HepG2 (cell line): ENCODE results near the gene C2orf92. TPM values are rescaled to one million over a fixed set of nuclear protein-coding genes. Genes with fewer than 3 reads are reported as not detected.

ENCODE experiments used
- ATAC-seq: fragments of 200-7000 bp; cut with Tn5 transposase; 3 replicates; pipeline ENCODE4 v1.9.1; 2020; ENCODE audit warnings: mild to moderate bottlenecking, moderate library complexity
- BruUV-seq: library from RNA; stranded (reverse); fragments of 400-500 nt; replicated peaks from 2 replicates; lab custom pipeline; 2021; lab: Mats Ljungman, UMichigan
- CTCF ChIA-PET: fragments of 300-600 bp; formaldehyde crosslinking; extraction: SDS; loops from one replicate; lab custom pipeline; 2021; ENCODE audit warnings: low total read pairs, inconsistent platforms, low intra/inter-chr PET ratio; lab: Yijun Ruan, JAX
- POLR2A ChIA-PET: fragments of 350-600 bp; sonication (Branson Sonifier 250); formaldehyde crosslinking; loops from one replicate; lab custom pipeline; 2020; ENCODE audit warnings: antibody characterized with exemption, inconsistent platforms; lab: Yijun Ruan, JAX
- DNase-seq: peaks from one replicate; pipeline ENCODE4 v3.0.0-alpha.2; 2015; ENCODE audit warnings: low spot score
- FAIRE-seq: peaks from 3 replicates; lab custom pipeline; 2011; peaks lifted over from hg19 to GRCh38; lab: Jason Lieb, UNC
- H2AFZ ChIP-seq: one replicate; pipeline ENCODE4 v1.6.1; 2011; ENCODE audit warnings: low read length, inconsistent platforms
- H3K27ac ChIP-seq: fragments of 300-600 bp; 3 replicates; pipeline ENCODE4 v1.8.0; 2011; ENCODE audit warnings: mixed run types, mild to moderate bottlenecking, mixed read lengths, low read length, inconsistent platforms; ENCODE audit not compliant: insufficient read depth; ENCODE audit errors: extremely low read length
- H3K27me3 ChIP-seq, 2 experiments: fragments of 200-600 bp in 1 of 2; 2 replicates in 1 of 2; 3 replicates in 1 of 2; pipeline versions ENCODE4 v1.6.0 to v1.8.0; 2011; ENCODE audit warnings: low read length in 2 of 2, mild to moderate bottlenecking in 2 of 2, moderate library complexity in 2 of 2, inconsistent platforms in 1 of 2; ENCODE audit not compliant: insufficient read depth in 2 of 2, control insufficient read depth in 1 of 2
- H3K36me3 ChIP-seq, 2 experiments: fragments of 200-600 bp in 1 of 2; replicated peaks in 1 of 2; 2 replicates in 1 of 2; 3 replicates in 1 of 2; pipeline versions ENCODE4 v1.5.1 to v1.8.0; 2011; ENCODE audit warnings: low read length in 2 of 2, inconsistent platforms in 1 of 2; ENCODE audit not compliant: insufficient read depth in 2 of 2, control insufficient read depth in 1 of 2
- H3K4me1 ChIP-seq: 2 replicates; pipeline ENCODE4 v1.5.1; 2012; ENCODE audit warnings: low read length, inconsistent platforms; ENCODE audit not compliant: insufficient read depth
- H3K4me2 ChIP-seq: 2 replicates; pipeline ENCODE4 v1.6.0; 2011; ENCODE audit warnings: low read depth, low read length, inconsistent platforms
- H3K4me3 ChIP-seq, 3 experiments: fragments of 200-600 bp in 1 of 3; sonication (generic), shearing (Covaris generic) in 1 of 3; replicated peaks in 1 of 3; 2 replicates each; pipeline ENCODE4 v1.5.1; 2011 to 2016; ENCODE audit warnings: low read length in 3 of 3, inconsistent platforms in 2 of 3, low read depth in 2 of 3, mild to moderate bottlenecking in 2 of 3, control low read depth in 1 of 3, mixed read lengths in 1 of 3; ENCODE audit not compliant: insufficient read depth in 1 of 3
- H3K79me2 ChIP-seq: one replicate; pipeline ENCODE4 v1.6.1; 2011; ENCODE audit warnings: low read length, inconsistent platforms; ENCODE audit not compliant: insufficient read depth
- H3K9ac ChIP-seq: 2 replicates; pipeline ENCODE4 v1.6.0; 2011; ENCODE audit warnings: mild to moderate bottlenecking, low read depth, low read length, inconsistent platforms; ENCODE audit not compliant: insufficient read depth
- H3K9me3 ChIP-seq: 2 replicates; pipeline ENCODE4 v1.5.1; 2012; ENCODE audit warnings: mild to moderate bottlenecking, low read length
- H4K20me1 ChIP-seq: 2 replicates; pipeline ENCODE4 v1.6.0; 2011; ENCODE audit warnings: inconsistent platforms, mild to moderate bottlenecking, low read length, moderate library complexity; ENCODE audit not compliant: insufficient read depth
- ATAD3A ChIP-seq: sonication (generic); formaldehyde crosslinking; IDR thresholded peaks from 2 replicates; pipeline ENCODE4 v1.4.0; 2020; ENCODE audit warnings: missing genetic modification reagents
- FUBP1 ChIP-seq: sonication (generic); formaldehyde crosslinking; IDR thresholded peaks from 2 replicates; pipeline ENCODE4 v1.5.1; 2020; ENCODE audit warnings: missing genetic modification reagents, mild to moderate bottlenecking, borderline replicate concordance
- MEIS2 ChIP-seq: sonication (generic); formaldehyde crosslinking; IDR thresholded peaks from 2 replicates; pipeline ENCODE4 v1.9.0; 2021; ENCODE audit warnings: mild to moderate bottlenecking, missing genetic modification reagents
- MYC ChIP-seq: sonication (generic); formaldehyde crosslinking; IDR thresholded peaks from 2 replicates; pipeline ENCODE4 v1.9.0; 2021; ENCODE audit warnings: missing genetic modification reagents, borderline replicate concordance
- PCBP2 ChIP-seq: fragments of 200-400 bp; formaldehyde crosslinking; optimal IDR thresholded peaks from 2 replicates; pipeline ENCODE3; 2018; ENCODE audit warnings: low read length, low read depth; ENCODE audit not compliant: poor library complexity, severe bottlenecking
- RBM39 ChIP-seq: fragments of 200-400 bp; formaldehyde crosslinking; IDR thresholded peaks from one replicate; pipeline ENCODE4 v1.6.1; 2018; ENCODE audit warnings: antibody characterized with exemption, mild to moderate bottlenecking, low read depth, low read length; ENCODE audit not compliant: poor library complexity, severe bottlenecking
- SIX4 ChIP-seq: sonication (generic); formaldehyde crosslinking; IDR thresholded peaks from 2 replicates; pipeline ENCODE4 v1.4.0; 2020; ENCODE audit warnings: missing genetic modification reagents
- TMF1 ChIP-seq: sonication (generic); formaldehyde crosslinking; IDR thresholded peaks from 2 replicates; pipeline ENCODE4 v1.8.1; 2022; ENCODE audit warnings: low read depth, missing genetic modification reagents
- ZFP82 ChIP-seq: sonication (generic); formaldehyde crosslinking; IDR thresholded peaks from 2 replicates; pipeline ENCODE4 v1.5.1; 2020; ENCODE audit warnings: mild to moderate bottlenecking, missing genetic modification reagents, borderline replicate concordance
- ZNF367 ChIP-seq: sonication (generic); formaldehyde crosslinking; IDR thresholded peaks from 2 replicates; pipeline ENCODE4 v1.4.0; 2020; ENCODE audit warnings: missing genetic modification reagents, borderline replicate concordance
- ZNF598 ChIP-seq: sonication (generic); formaldehyde crosslinking; IDR thresholded peaks from 2 replicates; pipeline ENCODE4 v1.5.1; 2020; ENCODE audit warnings: mild to moderate bottlenecking, missing genetic modification reagents, borderline replicate concordance
- ZNF609 ChIP-seq: sonication (generic); formaldehyde crosslinking; IDR thresholded peaks from 2 replicates; pipeline ENCODE4 v1.4.0; 2020; ENCODE audit warnings: mild to moderate bottlenecking, missing genetic modification reagents, borderline replicate concordance
- WGBS: methylation state at CpG from one replicate; pipeline ENCODE4 v1.1.6; 2017; ENCODE audit warnings: low lambda C conversion rate; 5-methylcytosine and 5-hydroxymethylcytosine counted together
- in situ Hi-C: cut with HindIII; loops from 2 replicates; pipeline ENCODE4 v1.10.0; 2017; ENCODE audit warnings: low pct_unique_long_range_greater_than_20kb; ENCODE audit not compliant: extremely low pct_ligation_motif_present
- intact Hi-C: fragments of 100-400 bp; cut with micrococcal nuclease; formaldehyde crosslinking; loops from one replicate; pipeline ENCODE4 v1.10.0; 2022; ENCODE audit not compliant: unreplicated experiment
- polyA plus RNA-seq, 8 experiments: library from polyadenylated mRNA; depleted of rRNA in 3 of 8; stranded (reverse) in 7 of 8; unstranded in 1 of 8; fragments of >200 nt; fragmentation: Illumina TruSeq in 4 of 8; extraction: Trizol in 4 of 8; gene quantifications; 2 replicates each; pipeline versions ENCODE4 v1.2.1 to v1.2.3, GENCODE V29; 2011 to 2016; ENCODE audit warnings: low read depth in 4 of 8, missing spikeins in 1 of 8, mixed read lengths in 1 of 8; ENCODE audit not compliant: insufficient read depth in 1 of 8
- total RNA-seq, 5 experiments: library from RNA; depleted of rRNA; stranded (reverse); fragments of >200 nt; fragmentation: Illumina TruSeq; extraction: Trizol; gene quantifications; 2 replicates each; pipeline ENCODE4 v1.2.3, GENCODE V29; 2016; ENCODE audit warnings: low read depth in 1 of 5
- TF ChIP-seq, protein P1 (sequence below): sonication (generic); formaldehyde crosslinking; IDR thresholded peaks from 2 replicates; pipeline ENCODE4 v1.8.0; 2022; ENCODE audit warnings: missing genetic modification reagents, mild to moderate bottlenecking, borderline replicate concordance

Gene C2orf92
- total and polyA plus RNA-seq, 2 of the 13 experiments (the other 11 are each of a cell fraction or from before 2014, with no cell fraction given): 4.9 to 5.0 TPM

DNA sequence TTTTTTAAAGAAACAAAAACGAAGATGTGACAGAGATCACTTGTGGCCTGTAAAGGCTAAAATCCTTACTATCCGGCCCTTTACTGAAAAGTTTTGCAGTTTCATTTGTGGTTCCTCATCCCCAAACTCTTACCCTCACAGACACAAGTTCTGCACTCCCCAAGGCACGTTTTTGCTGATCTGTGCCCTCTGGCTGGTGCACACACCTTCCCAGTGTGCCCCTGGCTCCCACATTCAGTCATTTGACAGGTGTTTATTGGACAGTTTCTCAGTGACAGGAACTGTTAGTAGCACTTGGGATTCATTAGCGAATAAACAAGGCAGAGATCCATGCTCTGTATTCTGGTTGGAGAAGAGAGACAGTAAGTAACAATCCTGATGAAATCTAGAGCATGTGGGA is 66.7 kb downstream of the C2orf92 start:
- Histone ChIP-seq H3K36me3 (no peaks in the 10 kb centered on the region), H2AFZ (no peak overlapping the region), H3K4me2 (no peak overlapping the region), H3K9ac (no peak overlapping the region), H3K4me3 (no peak overlapping the region), H3K4me1 (peaks cover 9% of the 10 kb centered on the region), H3K27me3 (peaks cover 2 to 32% of the 10 kb centered on the region in 2 experiments; a peak in 4 of 5 replicates), H3K9me3 (no peaks in the 10 kb centered on the region), H3K27ac (no peak overlapping the region), H4K20me1 (no peaks in the 10 kb centered on the region), H3K79me2 (no peaks in the 10 kb centered on the region)
- ChIA-PET POLR2A (no interaction called here), CTCF (no interaction called here)
- intact Hi-C loops (no loop called here), in situ Hi-C loops (no loop called here)
- TF ChIP-seq ZFP82: no peak
- TF ChIP-seq PCBP2: no peak
- TF ChIP-seq, protein P1, sequence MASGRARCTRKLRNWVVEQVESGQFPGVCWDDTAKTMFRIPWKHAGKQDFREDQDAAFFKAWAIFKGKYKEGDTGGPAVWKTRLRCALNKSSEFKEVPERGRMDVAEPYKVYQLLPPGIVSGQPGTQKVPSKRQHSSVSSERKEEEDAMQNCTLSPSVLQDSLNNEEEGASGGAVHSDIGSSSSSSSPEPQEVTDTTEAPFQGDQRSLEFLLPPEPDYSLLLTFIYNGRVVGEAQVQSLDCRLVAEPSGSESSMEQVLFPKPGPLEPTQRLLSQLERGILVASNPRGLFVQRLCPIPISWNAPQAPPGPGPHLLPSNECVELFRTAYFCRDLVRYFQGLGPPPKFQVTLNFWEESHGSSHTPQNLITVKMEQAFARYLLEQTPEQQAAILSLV (CRISPR knock-in tag): no peak
- TF ChIP-seq RBM39: no peak
- TF ChIP-seq ZNF609 (CRISPR knock-in tag): no peak
- no peak for TF ChIP-seq SIX4 (CRISPR knock-in tag)
- no peak for TF ChIP-seq MYC
- TF ChIP-seq ZNF367 (CRISPR knock-in tag): no peak
- no peak for TF ChIP-seq ATAD3A (CRISPR knock-in tag)
- no peak for TF ChIP-seq MEIS2 (CRISPR knock-in tag)
- no peak for TF ChIP-seq TMF1 (CRISPR knock-in tag)
- no peak for TF ChIP-seq ZNF598 (CRISPR knock-in tag)
- TF ChIP-seq FUBP1 (CRISPR knock-in tag): no peak
- WGBS: 18% methylated on average over 4 of the region's 4 CpGs
- no peak for DNase-seq
- no TSS peak for BruUV-seq
- no peak for FAIRE-seq
- no peak for ATAC-seq
